ENCODE data around the gene ARHGEF4.

DNA sequence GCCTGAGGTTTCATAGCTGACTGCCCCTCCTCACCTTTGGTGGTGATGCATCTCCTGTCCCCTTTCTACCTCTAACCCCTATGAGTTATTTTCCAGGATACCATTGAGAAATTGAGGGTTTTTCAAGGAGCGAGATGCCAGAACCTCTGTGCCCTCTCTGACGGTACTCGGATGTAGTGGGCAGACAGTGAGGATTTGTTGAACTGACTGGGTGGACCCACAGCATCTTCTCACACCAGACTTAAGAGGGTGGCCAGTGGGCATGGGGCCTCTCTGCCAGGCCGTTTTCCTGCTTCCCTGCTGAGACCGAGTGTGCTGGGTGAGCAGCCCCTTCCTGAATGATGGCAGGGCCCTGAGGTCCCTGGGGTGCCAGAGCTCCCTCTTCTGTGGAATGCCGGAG, 46.3 kb downstream of the ARHGEF4 start:
- TF ChIP-seq, protein P1, sequence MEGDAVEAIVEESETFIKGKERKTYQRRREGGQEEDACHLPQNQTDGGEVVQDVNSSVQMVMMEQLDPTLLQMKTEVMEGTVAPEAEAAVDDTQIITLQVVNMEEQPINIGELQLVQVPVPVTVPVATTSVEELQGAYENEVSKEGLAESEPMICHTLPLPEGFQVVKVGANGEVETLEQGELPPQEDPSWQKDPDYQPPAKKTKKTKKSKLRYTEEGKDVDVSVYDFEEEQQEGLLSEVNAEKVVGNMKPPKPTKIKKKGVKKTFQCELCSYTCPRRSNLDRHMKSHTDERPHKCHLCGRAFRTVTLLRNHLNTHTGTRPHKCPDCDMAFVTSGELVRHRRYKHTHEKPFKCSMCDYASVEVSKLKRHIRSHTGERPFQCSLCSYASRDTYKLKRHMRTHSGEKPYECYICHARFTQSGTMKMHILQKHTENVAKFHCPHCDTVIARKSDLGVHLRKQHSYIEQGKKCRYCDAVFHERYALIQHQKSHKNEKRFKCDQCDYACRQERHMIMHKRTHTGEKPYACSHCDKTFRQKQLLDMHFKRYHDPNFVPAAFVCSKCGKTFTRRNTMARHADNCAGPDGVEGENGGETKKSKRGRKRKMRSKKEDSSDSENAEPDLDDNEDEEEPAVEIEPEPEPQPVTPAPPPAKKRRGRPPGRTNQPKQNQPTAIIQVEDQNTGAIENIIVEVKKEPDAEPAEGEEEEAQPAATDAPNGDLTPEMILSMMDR (IDR thresholded peaks at IDR 0.05; ENCODE audit: low read length), result no peak
- no peak for TF ChIP-seq EZH2phosphoT487 (IDR thresholded peaks at IDR 0.05; ENCODE audit: low read length)
